Endodermal cell (in vitro differentiated cells): ENCODE measurements around the gene S100PBP. TPM values are rescaled to one million over a fixed set of nuclear protein-coding genes. Genes with fewer than 3 reads are reported as not detected.
A peak's percentile ranks its signal among the peaks of the same experiment; 100 is the strongest.

Experiments
- DNase-seq: peaks from one replicate; pipeline ENCODE4 v3.0.0-alpha.2; 2017
- H3K27ac ChIP-seq: 2 replicates; pipeline ENCODE4 v1.5.1; 2013; ENCODE audit warnings: mild to moderate bottlenecking, low read depth, low read length, moderate library complexity
- H3K27me3 ChIP-seq: 2 replicates; pipeline ENCODE4 v1.6.1; 2013; ENCODE audit warnings: mild to moderate bottlenecking, low read length, moderate library complexity; ENCODE audit not compliant: insufficient read depth, control insufficient read depth, poor library complexity, severe bottlenecking
- H3K36me3 ChIP-seq: 2 replicates; pipeline ENCODE4 v1.7.0; 2013; ENCODE audit warnings: mild to moderate bottlenecking, low read length, moderate library complexity; ENCODE audit not compliant: control insufficient read depth, insufficient read depth
- H3K4me1 ChIP-seq: one replicate; pipeline ENCODE4 v1.7.0; 2013; ENCODE audit warnings: low read length; ENCODE audit not compliant: control insufficient read depth, insufficient read depth
- H3K4me3 ChIP-seq: 2 replicates; pipeline ENCODE4 v1.5.1; 2013; ENCODE audit warnings: mild to moderate bottlenecking, low read length, moderate library complexity
- H3K9ac ChIP-seq: 2 replicates; pipeline ENCODE4 v1.6.1; 2013; ENCODE audit warnings: mild to moderate bottlenecking, low read length, moderate library complexity; ENCODE audit not compliant: poor library complexity, severe bottlenecking; ENCODE audit errors: extremely low read depth
- H3K9me3 ChIP-seq: 2 replicates; pipeline ENCODE4 v1.6.1; 2013; ENCODE audit warnings: mild to moderate bottlenecking, low read length, moderate library complexity; ENCODE audit not compliant: control insufficient read depth
- H3K27ac Mint-ChIP-seq: 2 replicates; pipeline ENCODE4 v1.8.0; 2020; ENCODE audit warnings: mixed read lengths
- H3K27me3 Mint-ChIP-seq: 2 replicates; pipeline ENCODE4 v1.8.0; 2021; ENCODE audit warnings: mild to moderate bottlenecking, mixed read lengths; ENCODE audit not compliant: insufficient read depth
- H3K36me3 Mint-ChIP-seq: 2 replicates; pipeline ENCODE4 v1.8.0; 2020; ENCODE audit warnings: low read depth, mixed read lengths
- H3K4me1 Mint-ChIP-seq: 2 replicates; pipeline ENCODE4 v1.8.0; 2020; ENCODE audit warnings: mixed read lengths
- H3K4me3 Mint-ChIP-seq: 2 replicates; pipeline ENCODE4 v1.8.0; 2020; ENCODE audit warnings: mild to moderate bottlenecking, moderate library complexity, mixed read lengths
- H3K9me3 Mint-ChIP-seq: 2 replicates; pipeline ENCODE4 v1.8.0; 2020; ENCODE audit warnings: mild to moderate bottlenecking, mixed read lengths
- CTCF ChIP-seq: fragments of 200-600 bp; sonication (generic); conservative IDR thresholded peaks from 2 replicates; pipeline ENCODE4 v1.5.0; 2021; ENCODE audit warnings: antibody characterized with exemption, mild to moderate bottlenecking
- WGBS, 2 experiments: methylation state at CpG; one replicate each; pipeline versions ENCODE4 v1.1.5 to v1.1.7; 2013; ENCODE audit warnings: missing lambda C conversion rate in 2 of 2, mixed read lengths in 1 of 2; ENCODE audit not compliant: insufficient coverage in 1 of 2, insufficient read length in 1 of 2; 5-methylcytosine and 5-hydroxymethylcytosine counted together
- total RNA-seq, 2 donors: library from RNA; stranded (reverse); fragmentation: NEBNext Ultra II Directional in 1 of 2; extraction: Animal tissue kit (Norgen Biotek cat#: 25700) in 1 of 2; gene quantifications; 2 replicates in 1 of 2; 3 replicates in 1 of 2; pipeline ENCODE4 v1.2.1, GENCODE V29; 2021

S100PBP gene
- total RNA-seq, 2 donors from 2014 or later = 91.4 to 112 TPM

GRCh38 chr1:32898056-32898455 is 80.6 kb downstream of the S100PBP start:
- Mint-ChIP-seq H3K27me3 (peaks cover 89% of the 10 kb centered on the region), H3K27ac (no peak overlapping the region), H3K36me3 (no peaks in the 10 kb centered on the region), H3K4me3 (no peak overlapping the region), H3K4me1 (no peaks in the 10 kb centered on the region), H3K9me3 (no peaks in the 10 kb centered on the region)
- Histone ChIP-seq H3K27me3 (peaks cover 65% of the 10 kb centered on the region), H3K9ac (no peak overlapping the region), H3K4me1 (peaks cover 4% of the 10 kb centered on the region), H3K36me3 (no peaks in the 10 kb centered on the region), H3K9me3 (no peaks in the 10 kb centered on the region), H3K27ac (no peak overlapping the region), H3K4me3 (no peak overlapping the region)
- 88 to 94% methylated on average over 8 to 9 of the region's 9 CpGs for WGBS, 2 experiments
- DNase-seq = no peak
- TF ChIP-seq CTCF = no peak

GRCh38 chr1:32898958-32899357 is 81.5 kb downstream of the S100PBP start:
- H3K9me3 Mint-ChIP-seq = no peaks in the 10 kb centered on the region
- 83 to 95% methylated on average over 3 of the region's 3 CpGs for WGBS, 2 experiments
- no peak for TF ChIP-seq CTCF
- Histone ChIP-seq H3K4me3 (no peak overlapping the region), H3K9ac (no peak overlapping the region), H3K4me1 (peaks cover 4% of the 10 kb centered on the region), H3K9me3 (no peaks in the 10 kb centered on the region), H3K27ac (no peak overlapping the region), H3K36me3 (no peaks in the 10 kb centered on the region), H3K27me3 (peaks cover 56% of the 10 kb centered on the region)
- H3K27ac Mint-ChIP-seq = no peak overlapping the region
- no peaks in the 10 kb centered on the region for H3K4me1 Mint-ChIP-seq
- H3K27me3 Mint-ChIP-seq = peaks cover 89% of the 10 kb centered on the region
- DNase-seq = no peak
- H3K36me3 Mint-ChIP-seq = no peaks in the 10 kb centered on the region
- no peak overlapping the region for H3K4me3 Mint-ChIP-seq

GRCh38 chr1:32899586-32900296 is 82.3 kb downstream of the S100PBP start:
- Mint-ChIP-seq H3K9me3 (no peaks in the 10 kb centered on the region), H3K27me3 (peaks cover 89% of the 10 kb centered on the region), H3K27ac (no peak overlapping the region), H3K36me3 (no peaks in the 10 kb centered on the region), H3K4me3 (peak overlapping the region; percentile 57), H3K4me1 (no peaks in the 10 kb centered on the region)
- Histone ChIP-seq H3K9me3 (no peaks in the 10 kb centered on the region), H3K4me1 (peaks cover 4% of the 10 kb centered on the region), H3K4me3 (no peak overlapping the region), H3K27me3 (peaks cover 54% of the 10 kb centered on the region), H3K9ac (no peak overlapping the region), H3K27ac (no peak overlapping the region), H3K36me3 (no peaks in the 10 kb centered on the region)
- TF ChIP-seq CTCF = no peak
- 73 to 86% methylated on average over 7 of the region's 7 CpGs for WGBS, 2 experiments
- DNase-seq = no peak
